ENCODE data around the gene TENM3.

DNA sequence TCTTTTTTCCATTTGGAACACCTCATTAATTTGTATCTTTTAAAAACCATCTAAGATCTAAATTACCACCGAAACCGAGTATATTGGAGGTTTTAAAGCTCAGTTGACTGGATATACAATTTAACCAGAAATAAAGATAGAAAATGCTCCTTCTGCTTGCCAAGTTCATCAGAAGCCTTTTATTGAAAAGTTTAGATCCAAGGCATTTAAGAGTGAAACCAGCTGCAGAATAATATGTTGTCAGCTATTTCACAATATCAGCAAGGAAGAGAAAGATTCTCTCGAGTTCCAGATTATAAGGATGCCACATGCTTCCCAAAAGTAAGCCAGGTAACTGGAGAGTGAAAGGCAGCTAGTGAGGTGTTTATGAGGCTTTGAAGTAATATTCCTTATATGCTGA lies 456.6 kb downstream of the TENM3 start:
- TF ChIP-seq, protein P1, sequence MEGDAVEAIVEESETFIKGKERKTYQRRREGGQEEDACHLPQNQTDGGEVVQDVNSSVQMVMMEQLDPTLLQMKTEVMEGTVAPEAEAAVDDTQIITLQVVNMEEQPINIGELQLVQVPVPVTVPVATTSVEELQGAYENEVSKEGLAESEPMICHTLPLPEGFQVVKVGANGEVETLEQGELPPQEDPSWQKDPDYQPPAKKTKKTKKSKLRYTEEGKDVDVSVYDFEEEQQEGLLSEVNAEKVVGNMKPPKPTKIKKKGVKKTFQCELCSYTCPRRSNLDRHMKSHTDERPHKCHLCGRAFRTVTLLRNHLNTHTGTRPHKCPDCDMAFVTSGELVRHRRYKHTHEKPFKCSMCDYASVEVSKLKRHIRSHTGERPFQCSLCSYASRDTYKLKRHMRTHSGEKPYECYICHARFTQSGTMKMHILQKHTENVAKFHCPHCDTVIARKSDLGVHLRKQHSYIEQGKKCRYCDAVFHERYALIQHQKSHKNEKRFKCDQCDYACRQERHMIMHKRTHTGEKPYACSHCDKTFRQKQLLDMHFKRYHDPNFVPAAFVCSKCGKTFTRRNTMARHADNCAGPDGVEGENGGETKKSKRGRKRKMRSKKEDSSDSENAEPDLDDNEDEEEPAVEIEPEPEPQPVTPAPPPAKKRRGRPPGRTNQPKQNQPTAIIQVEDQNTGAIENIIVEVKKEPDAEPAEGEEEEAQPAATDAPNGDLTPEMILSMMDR (IDR thresholded peaks at IDR 0.05): no peak
- TF ChIP-seq POLR2A (IDR thresholded peaks at IDR 0.05): no peak

All from Peyer's patch (tissue), 4 donors.